ENCODE results near the gene RTN4. TPM values are rescaled to one million over a fixed set of nuclear protein-coding genes. Genes with fewer than 3 reads are reported as not detected.

Gene RTN4
- total RNA-seq, 1 experiment from 2014 or later, result 394 TPM

GRCh38 chr2:55063713-55064323 lies 13.6 kb upstream of the RTN4 start:
- Mint-ChIP-seq H3K27ac (ENCODE audit: unreplicated experiment) (no peak overlapping the region), H3K9me3 (ENCODE audit: low read depth, unreplicated experiment) (no peaks in the 10 kb centered on the region), H3K27me3 (ENCODE audit: unreplicated experiment) (no peaks in the 10 kb centered on the region), H3K4me1 (ENCODE audit: low read depth, unreplicated experiment) (no peaks in the 10 kb centered on the region), H3K4me3 (ENCODE audit: low read depth, unreplicated experiment) (no peak overlapping the region), H3K36me3 (ENCODE audit: insufficient read depth, unreplicated experiment) (no peaks in the 10 kb centered on the region)
- CTCF ChIA-PET, result no interaction called here
- no TSS peak for BruUV-seq (replicated peaks)
- intact Hi-C loops (cut with micrococcal nuclease; ENCODE audit: unreplicated experiment), result no loop called here
- no peak for DNase-seq
- no peak for TF ChIP-seq CTCF (IDR thresholded peaks at IDR 0.05; ENCODE audit: unreplicated experiment)

GRCh38 chr2:55063226-55063625 lies 13.0 kb upstream of the RTN4 start:
- no peaks in the 10 kb centered on the region for H3K27me3 Mint-ChIP-seq (ENCODE audit: unreplicated experiment)
- no peaks in the 10 kb centered on the region for H3K9me3 Mint-ChIP-seq (ENCODE audit: low read depth, unreplicated experiment)
- TF ChIP-seq CTCF (IDR thresholded peaks at IDR 0.05; ENCODE audit: unreplicated experiment), result no peak
- no peak for DNase-seq
- no peaks in the 10 kb centered on the region for H3K36me3 Mint-ChIP-seq (ENCODE audit: insufficient read depth, unreplicated experiment)
- H3K4me3 Mint-ChIP-seq (ENCODE audit: low read depth, unreplicated experiment), result no peak overlapping the region
- CTCF ChIA-PET, result no interaction called here
- no peaks in the 10 kb centered on the region for H3K4me1 Mint-ChIP-seq (ENCODE audit: low read depth, unreplicated experiment)
- no TSS peak for BruUV-seq (replicated peaks)
- no peak overlapping the region for H3K27ac Mint-ChIP-seq (ENCODE audit: unreplicated experiment)
- intact Hi-C loops (cut with micrococcal nuclease; ENCODE audit: unreplicated experiment), result no loop called here

- no TSS peak for BruUV-seq (replicated peaks)
- no peak for DNase-seq
- H3K36me3 Mint-ChIP-seq (ENCODE audit: insufficient read depth, unreplicated experiment), result no peaks in the 10 kb centered on the region
- H3K4me3 Mint-ChIP-seq (ENCODE audit: low read depth, unreplicated experiment), result no peak overlapping the region
- no peak for TF ChIP-seq CTCF (IDR thresholded peaks at IDR 0.05; ENCODE audit: unreplicated experiment)
- intact Hi-C loops (cut with micrococcal nuclease; ENCODE audit: unreplicated experiment), result no loop called here
- H3K27me3 Mint-ChIP-seq (ENCODE audit: unreplicated experiment), result no peaks in the 10 kb centered on the region
- CTCF ChIA-PET, result no interaction called here
- H3K27ac Mint-ChIP-seq (ENCODE audit: unreplicated experiment), result no peak overlapping the region
- no peaks in the 10 kb centered on the region for H3K9me3 Mint-ChIP-seq (ENCODE audit: low read depth, unreplicated experiment)
- H3K4me1 Mint-ChIP-seq (ENCODE audit: low read depth, unreplicated experiment), result no peaks in the 10 kb centered on the region
Measured at GRCh38 chr2:55062754-55063153, 12.5 kb upstream of the RTN4 start.

GRCh38 chr2:55061523-55062344 lies 11.5 kb upstream of the RTN4 start:
- CTCF ChIA-PET, result interaction anchor here (0.6 kb wide), 1 partner anchor 141 kb away, joined by 5 read pairs; no protein-coding TSS in a partner anchor
- no peak for TF ChIP-seq CTCF (IDR thresholded peaks at IDR 0.05; ENCODE audit: unreplicated experiment)
- Mint-ChIP-seq H3K4me3 (ENCODE audit: low read depth, unreplicated experiment) (no peak overlapping the region), H3K36me3 (ENCODE audit: insufficient read depth, unreplicated experiment) (no peaks in the 10 kb centered on the region), H3K27ac (ENCODE audit: unreplicated experiment) (no peak overlapping the region), H3K4me1 (ENCODE audit: low read depth, unreplicated experiment) (no peaks in the 10 kb centered on the region), H3K27me3 (ENCODE audit: unreplicated experiment) (no peaks in the 10 kb centered on the region), H3K9me3 (ENCODE audit: low read depth, unreplicated experiment) (no peaks in the 10 kb centered on the region)
- DNase-seq, result no peak
- intact Hi-C loops (cut with micrococcal nuclease; ENCODE audit: unreplicated experiment), result no loop called here
- BruUV-seq (replicated peaks), result no TSS peak
